OCI-LY1 (cell line): ENCODE results near the gene RFX4.

Experiments used
- H2AFZ ChIP-seq: fragments of 200-600 bp; sonication (generic), shearing (Covaris generic); 2 replicates; pipeline ENCODE4 v1.6.0; 2014; ENCODE audit warnings: antibody characterized with exemption, mild to moderate bottlenecking, low read length
- H3F3A ChIP-seq: fragments of 200-600 bp; sonication (generic), shearing (Covaris generic); 2 replicates; pipeline ENCODE4 v1.6.0; 2014; ENCODE audit warnings: mild to moderate bottlenecking, antibody characterized with exemption, low read length, moderate library complexity; ENCODE audit not compliant: insufficient read depth
- H3K27ac ChIP-seq: fragments of 200-600 bp; sonication (generic); 2 replicates; pipeline ENCODE4 v1.5.1; 2014; ENCODE audit warnings: low read length, mixed run types, mild to moderate bottlenecking, low read depth; ENCODE audit not compliant: poor library complexity, severe bottlenecking
- H3K27me3 ChIP-seq: fragments of 200-600 bp; sonication (generic); 2 replicates; pipeline ENCODE4 v1.6.0; 2014; ENCODE audit warnings: antibody characterized with exemption, mild to moderate bottlenecking, low read length, moderate library complexity; ENCODE audit not compliant: insufficient read depth
- H3K36me3 ChIP-seq: fragments of 200-600 bp; sonication (generic); 2 replicates; pipeline ENCODE4 v1.6.1; 2014; ENCODE audit warnings: mild to moderate bottlenecking, antibody characterized with exemption, low read length, moderate library complexity, mixed read lengths; ENCODE audit not compliant: insufficient read depth
- H3K4me1 ChIP-seq: fragments of 200-600 bp; sonication (generic); 2 replicates; pipeline ENCODE4 v1.5.1; 2014; ENCODE audit warnings: mild to moderate bottlenecking, low read length, moderate library complexity; ENCODE audit not compliant: insufficient read depth, severe bottlenecking
- H3K4me2 ChIP-seq: fragments of 200-600 bp; sonication (generic), shearing (Covaris generic); 2 replicates; pipeline ENCODE4 v1.6.1; 2014; ENCODE audit warnings: low read length
- H3K4me3 ChIP-seq: fragments of 200-600 bp; sonication (generic); 2 replicates; pipeline ENCODE4 v1.5.1; 2014; ENCODE audit warnings: low read length, low read depth, mild to moderate bottlenecking, mixed read lengths; ENCODE audit not compliant: poor library complexity, severe bottlenecking
- H3K79me2 ChIP-seq: fragments of 200-600 bp; shearing (Covaris generic); 2 replicates; pipeline ENCODE4 v1.6.1; 2016; ENCODE audit warnings: mixed run types, low read length, mixed read lengths; ENCODE audit not compliant: insufficient read depth
- H3K9ac ChIP-seq: fragments of 200-600 bp; sonication (generic), shearing (Covaris generic); 2 replicates; pipeline ENCODE4 v1.6.1; 2014; ENCODE audit warnings: mild to moderate bottlenecking, low read length, mixed read lengths
- H3K9me2 ChIP-seq: fragments of 200-600 bp; sonication (generic), shearing (Covaris generic); 2 replicates; pipeline ENCODE4 v1.6.1; 2014; ENCODE audit warnings: low read depth, mild to moderate bottlenecking, low read length, mixed read lengths
- H3K9me3 ChIP-seq: fragments of 200-600 bp; shearing (Covaris generic); 2 replicates; pipeline ENCODE4 v1.6.1; 2014; ENCODE audit warnings: low read length, mixed read lengths
- H4K20me1 ChIP-seq: fragments of 200-600 bp; sonication (generic), shearing (Covaris generic); 2 replicates; pipeline ENCODE4 v1.6.0; 2016; ENCODE audit warnings: mild to moderate bottlenecking, low read length; ENCODE audit not compliant: insufficient read depth
- CTCF ChIP-seq: fragments of 200-600 bp; sonication (generic), shearing (Covaris generic); IDR thresholded peaks from 2 replicates; pipeline ENCODE4 v1.5.1; 2017; ENCODE audit warnings: mild to moderate bottlenecking, antibody characterized with exemption, low read length, moderate library complexity, mixed read lengths
- EZH2 ChIP-seq: fragments of 200-600 bp; sonication (generic), shearing (Covaris generic); IDR thresholded peaks from 2 replicates; pipeline ENCODE4 v1.8.0; 2017; ENCODE audit warnings: borderline replicate concordance, mixed run types, mild to moderate bottlenecking, antibody characterized with exemption, low read length, moderate library complexity, mixed read lengths

The RFX4 gene

DNA sequence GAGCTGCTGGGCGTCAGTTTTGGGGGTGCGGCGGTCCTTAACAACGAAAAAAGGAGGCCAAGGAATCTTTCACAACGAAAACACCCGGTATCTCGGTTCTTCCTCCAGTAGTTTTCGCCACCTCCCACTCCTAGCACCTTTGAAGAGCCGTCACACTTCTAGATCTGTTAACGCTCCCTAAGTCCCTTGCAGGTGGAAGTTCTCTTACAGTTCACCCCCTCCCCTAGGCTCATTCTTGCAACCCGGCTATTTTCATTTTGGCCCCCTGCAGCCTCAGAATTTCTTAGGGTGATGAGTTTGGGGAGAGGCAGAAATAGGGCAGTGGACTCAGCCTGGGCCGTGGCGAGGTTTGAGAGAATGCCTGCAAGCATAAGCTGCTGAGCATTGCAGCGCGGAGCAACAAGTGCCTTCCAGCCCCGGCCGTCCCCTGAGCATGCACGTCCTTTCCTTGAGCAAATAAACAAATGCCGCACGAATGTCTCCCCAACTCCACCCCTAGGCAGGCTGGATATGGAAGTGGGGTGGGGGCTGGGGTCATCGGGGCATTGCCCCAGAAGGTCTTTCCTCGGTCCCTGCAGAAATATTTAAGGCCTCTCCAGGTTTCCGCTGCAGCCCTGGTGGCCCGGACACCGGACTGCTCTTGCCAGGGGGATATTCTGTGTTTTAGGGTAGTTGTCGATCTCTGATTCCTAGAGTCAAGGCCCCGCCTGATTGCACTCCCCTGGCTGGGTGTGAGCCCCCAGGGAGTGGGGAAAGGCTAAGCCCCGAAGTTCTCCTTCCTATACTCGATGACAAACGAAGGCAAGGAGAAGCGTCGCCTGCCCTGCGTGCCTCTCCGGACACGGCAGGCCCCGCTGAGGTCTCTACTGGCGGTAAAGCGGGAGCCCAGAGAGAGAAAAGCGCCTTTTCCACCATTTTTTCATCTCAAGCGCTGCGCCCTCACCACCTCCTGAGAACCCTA is 1.6 kb downstream of the RFX4 start:
- H3K4me3 ChIP-seq: no peak overlapping the region
- H3K79me2 ChIP-seq: no peaks in the 10 kb centered on the region
- no peaks in the 10 kb centered on the region for H3K9me3 ChIP-seq
- no peaks in the 10 kb centered on the region for H3K4me1 ChIP-seq
- no peaks in the 10 kb centered on the region for H3K27me3 ChIP-seq
- H3K36me3 ChIP-seq: no peaks in the 10 kb centered on the region
- H3K9ac ChIP-seq: no peak overlapping the region
- no peaks in the 10 kb centered on the region for H4K20me1 ChIP-seq
- no peak overlapping the region for H2AFZ ChIP-seq
- TF ChIP-seq EZH2 (no peak), CTCF (no peak)
- H3F3A ChIP-seq: no peaks in the 10 kb centered on the region
- H3K4me2 ChIP-seq: no peak overlapping the region
- H3K27ac ChIP-seq: no peak overlapping the region
- H3K9me2 ChIP-seq: no peaks in the 10 kb centered on the region

DNA sequence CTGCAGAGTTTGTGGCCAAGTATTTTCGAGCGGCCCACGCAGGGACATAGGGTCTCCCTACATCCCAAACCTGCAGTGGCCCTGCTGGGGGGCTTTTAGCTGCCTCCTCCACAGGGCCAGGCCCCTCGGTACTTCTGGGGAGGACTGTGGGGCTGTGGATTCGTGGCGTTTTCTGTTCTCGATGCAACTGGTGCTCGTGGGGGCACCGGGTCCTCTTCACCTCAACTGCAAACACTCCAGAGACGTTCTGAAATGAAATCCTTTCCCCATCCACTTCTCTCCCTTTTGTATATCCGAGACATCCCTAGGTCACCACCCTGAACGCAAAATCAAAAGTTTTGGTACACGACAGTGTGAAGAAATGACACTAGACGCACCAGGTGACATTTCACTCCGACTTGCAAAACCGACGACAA is 2.3 kb downstream of the RFX4 start:
- TF ChIP-seq CTCF (no peak), EZH2 (no peak)
- Histone ChIP-seq H3K36me3 (no peaks in the 10 kb centered on the region), H3K27ac (no peak overlapping the region), H3K9me3 (no peaks in the 10 kb centered on the region), H3K9ac (no peak overlapping the region), H3K4me1 (no peaks in the 10 kb centered on the region), H3K79me2 (no peaks in the 10 kb centered on the region), H3K27me3 (no peaks in the 10 kb centered on the region), H3K4me3 (no peak overlapping the region), H4K20me1 (no peaks in the 10 kb centered on the region), H3F3A (no peaks in the 10 kb centered on the region), H3K9me2 (no peaks in the 10 kb centered on the region), H2AFZ (no peak overlapping the region), H3K4me2 (no peak overlapping the region)

- H3K4me2 ChIP-seq: no peak overlapping the region
- H3K9me2 ChIP-seq: no peaks in the 10 kb centered on the region
- TF ChIP-seq CTCF (no peak), EZH2 (no peak)
- no peaks in the 10 kb centered on the region for H3K36me3 ChIP-seq
- no peaks in the 10 kb centered on the region for H3K27me3 ChIP-seq
- no peak overlapping the region for H3K9ac ChIP-seq
- H3F3A ChIP-seq: no peaks in the 10 kb centered on the region
- no peaks in the 10 kb centered on the region for H3K79me2 ChIP-seq
- no peaks in the 10 kb centered on the region for H3K4me1 ChIP-seq
- no peaks in the 10 kb centered on the region for H3K9me3 ChIP-seq
- no peak overlapping the region for H2AFZ ChIP-seq
- no peaks in the 10 kb centered on the region for H4K20me1 ChIP-seq
- no peak overlapping the region for H3K4me3 ChIP-seq
- no peak overlapping the region for H3K27ac ChIP-seq
Measured at GRCh38 chr12:106585521-106586277, 2.9 kb downstream of the RFX4 start.
